DMS 273 (cell line): Measurements from ENCODE around the gene TMED1.
"Not testable (repeated sequence)": the region's sequence is repeated elsewhere in the genome, so short reads cannot be mapped to it uniquely, and the experiment has no call there.

Experiments used
- DNase-seq: peaks from one replicate; lab custom pipeline; 2025; ENCODE audit not compliant: unreplicated experiment; lab: John Stamatoyannopoulos, UW

TMED1 gene, protein sequence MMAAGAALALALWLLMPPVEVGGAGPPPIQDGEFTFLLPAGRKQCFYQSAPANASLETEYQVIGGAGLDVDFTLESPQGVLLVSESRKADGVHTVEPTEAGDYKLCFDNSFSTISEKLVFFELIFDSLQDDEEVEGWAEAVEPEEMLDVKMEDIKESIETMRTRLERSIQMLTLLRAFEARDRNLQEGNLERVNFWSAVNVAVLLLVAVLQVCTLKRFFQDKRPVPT

GRCh38 chr19:10835754-10836478 lies at the start of gene TMED1:
Gene TMED1, minus strand, starts transcription at chr19:10836212. Its CDS starts 21 bp downstream, at chr19:10836191.
- DNase-seq = peak; percentile 100

DNA sequence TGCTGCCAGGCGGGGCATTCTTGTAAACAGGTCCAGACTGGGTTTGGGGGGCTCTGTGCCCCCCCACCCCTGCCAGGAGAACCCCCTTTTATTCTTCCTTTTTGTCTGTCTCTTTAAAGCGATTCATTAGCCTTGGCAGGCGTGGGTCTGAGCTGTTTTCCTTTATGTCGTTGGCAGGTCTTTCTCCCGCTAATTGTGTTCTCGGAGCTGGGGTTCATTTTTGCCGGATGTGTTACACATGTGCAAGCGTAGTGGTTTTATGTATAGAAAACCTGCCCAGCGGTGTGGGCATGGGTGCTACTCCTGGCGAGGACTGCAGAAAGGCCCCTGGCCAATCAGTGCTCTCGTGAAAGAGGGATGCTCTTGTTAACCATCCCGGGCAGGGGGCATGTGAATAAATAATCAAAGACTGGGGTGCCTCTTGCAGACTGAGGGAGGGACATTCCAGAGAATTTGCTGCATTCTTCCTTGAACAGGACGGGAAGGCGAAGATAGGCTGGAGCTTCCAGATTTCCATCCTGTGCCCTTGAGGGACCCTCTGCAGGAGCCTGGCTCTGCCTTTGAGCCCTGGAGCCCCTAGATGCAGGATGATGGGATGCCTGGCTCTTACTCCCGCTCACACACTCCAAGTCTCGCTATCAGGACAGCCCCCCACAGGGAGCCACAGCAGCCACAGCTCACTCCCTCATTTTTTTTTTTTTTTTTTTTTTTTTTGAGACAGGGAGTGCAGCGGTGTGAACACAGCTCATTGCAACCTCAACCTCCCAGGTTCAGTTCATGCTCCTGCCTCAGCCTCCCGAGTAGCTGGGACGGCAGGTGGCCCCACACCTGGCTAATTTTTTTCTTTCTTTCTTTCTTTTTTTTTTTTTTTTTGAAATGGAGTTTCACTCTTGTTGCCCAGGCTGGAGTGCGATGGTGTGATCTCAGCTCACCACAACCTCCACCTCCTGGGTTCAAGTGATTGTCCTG lies 49.5 kb upstream of the TMED1 start:
- DNase-seq = no peak

DNA sequence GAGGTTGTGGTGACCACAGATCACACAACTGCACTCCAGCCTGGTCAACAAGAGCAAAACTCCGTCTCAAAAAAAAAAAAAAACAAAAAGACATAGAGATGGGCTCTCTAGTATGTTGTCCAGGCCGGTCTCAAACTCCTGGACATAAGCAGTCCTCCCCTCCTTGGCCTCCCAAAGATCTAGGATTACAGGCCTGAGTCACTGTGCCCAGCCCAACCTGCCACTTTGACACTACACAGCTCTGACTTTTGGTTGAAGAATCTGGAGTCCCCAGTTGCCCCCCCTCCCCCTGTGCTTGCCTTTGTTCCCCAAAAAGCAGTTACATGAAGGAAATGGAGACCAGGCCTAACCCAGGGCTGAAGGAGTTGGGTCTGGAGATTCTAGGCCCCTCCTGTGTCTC lies 48.3 kb upstream of the TMED1 start:
- no peak for DNase-seq

- no peak for DNase-seq
Observed at GRCh38 chr19:10882108-10882457, 46.1 kb upstream of the TMED1 start.

- no peak for DNase-seq
Observed at GRCh38 chr19:10881403-10882107, 45.5 kb upstream of the TMED1 start.

DNA sequence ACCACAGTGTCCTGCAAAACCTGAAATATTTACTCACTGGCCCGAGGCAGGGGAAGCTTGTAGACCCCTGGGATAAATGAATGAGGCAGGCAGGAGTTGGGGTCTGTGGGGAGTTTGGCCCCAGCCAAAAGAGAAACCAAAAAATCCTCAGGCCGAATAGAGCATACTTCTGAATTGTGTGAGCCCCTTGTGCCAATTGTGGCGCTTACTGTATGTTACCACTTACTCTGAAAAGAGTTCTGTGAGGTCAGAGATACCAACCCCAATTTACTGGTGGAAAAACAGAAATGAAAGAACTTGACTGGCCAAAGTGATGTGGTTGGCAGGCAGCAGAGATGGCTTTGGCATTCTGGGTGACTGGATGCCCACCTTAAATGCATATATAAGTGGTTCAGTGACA lies 42.2 kb upstream of the TMED1 start:
- DNase-seq = no peak

DNA sequence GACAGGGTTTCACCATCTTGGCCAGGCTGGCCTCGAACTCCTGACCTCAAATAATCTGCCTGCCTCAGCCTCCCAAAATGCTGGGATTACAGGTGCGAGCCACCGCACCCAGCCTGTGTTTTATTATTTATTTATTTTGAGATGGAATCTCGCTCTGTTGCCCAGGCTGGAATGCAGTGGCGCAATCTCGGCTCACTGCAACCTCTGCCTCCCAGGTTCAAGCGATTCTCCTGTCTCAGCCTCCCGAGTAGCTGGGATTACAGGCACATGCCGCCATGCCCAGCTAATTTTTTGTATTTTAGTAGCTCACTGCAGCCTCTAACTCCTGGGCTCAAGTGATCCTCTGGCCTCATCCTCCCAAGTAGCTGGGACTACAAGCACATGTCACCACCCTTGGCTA lies 41.6 kb upstream of the TMED1 start:
- DNase-seq = not testable (repeated sequence)

DNA sequence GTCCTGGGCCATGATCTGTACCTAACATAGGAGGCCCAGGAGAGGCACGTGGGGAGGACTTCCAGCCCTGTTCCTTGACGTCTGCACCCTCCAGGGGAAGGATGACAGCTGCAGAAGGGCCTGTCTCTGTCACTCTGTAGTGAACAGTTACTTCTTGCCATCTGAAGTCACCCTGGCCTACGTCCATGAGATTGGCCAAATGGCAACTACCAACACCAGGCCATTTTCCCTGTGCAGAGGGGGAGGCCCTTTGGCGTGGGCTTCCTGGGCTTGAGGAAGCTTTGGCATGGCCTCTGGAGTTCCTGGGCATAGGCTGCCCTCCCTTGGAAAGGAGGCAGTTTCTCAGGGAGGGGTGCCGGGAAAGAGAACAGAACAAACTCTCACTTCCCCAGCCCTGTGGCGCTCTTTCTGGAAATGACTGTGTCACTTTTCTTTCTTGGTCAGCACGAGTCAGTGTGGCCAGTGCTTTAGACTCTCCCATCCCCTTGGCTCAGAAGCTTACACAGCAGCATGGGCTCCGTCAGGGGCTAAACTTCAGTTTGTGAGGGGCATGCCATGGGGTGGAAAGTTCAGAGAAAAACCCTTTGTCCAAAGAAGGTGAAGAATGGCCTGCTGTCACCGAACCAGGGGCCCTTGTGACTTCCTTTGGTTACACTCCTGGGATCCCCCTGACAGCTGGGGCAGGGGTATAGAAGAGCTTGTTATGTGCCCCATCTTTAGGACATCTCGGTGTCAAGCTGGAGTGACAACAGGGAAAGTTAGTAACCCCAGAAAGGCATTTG lies 40.6 kb upstream of the TMED1 start:
- no peak for DNase-seq

- DNase-seq = no peak
Observed at GRCh38 chr19:10874024-10874423, 38.0 kb upstream of the TMED1 start.

- DNase-seq = peak; percentile 53
Observed at GRCh38 chr19:10872546-10873107, 36.6 kb upstream of the TMED1 start.

- peak; percentile 74 for DNase-seq
Observed at GRCh38 chr19:10871711-10872545, 35.9 kb upstream of the TMED1 start.

- DNase-seq = peak; percentile 100
Observed at GRCh38 chr19:10870955-10871603, 35.1 kb upstream of the TMED1 start, which contains the start of gene CARM1. Gene CARM1, plus strand, starts transcription at chr19:10871553. Its CDS starts 150 bp downstream, at chr19:10871703.

DNA sequence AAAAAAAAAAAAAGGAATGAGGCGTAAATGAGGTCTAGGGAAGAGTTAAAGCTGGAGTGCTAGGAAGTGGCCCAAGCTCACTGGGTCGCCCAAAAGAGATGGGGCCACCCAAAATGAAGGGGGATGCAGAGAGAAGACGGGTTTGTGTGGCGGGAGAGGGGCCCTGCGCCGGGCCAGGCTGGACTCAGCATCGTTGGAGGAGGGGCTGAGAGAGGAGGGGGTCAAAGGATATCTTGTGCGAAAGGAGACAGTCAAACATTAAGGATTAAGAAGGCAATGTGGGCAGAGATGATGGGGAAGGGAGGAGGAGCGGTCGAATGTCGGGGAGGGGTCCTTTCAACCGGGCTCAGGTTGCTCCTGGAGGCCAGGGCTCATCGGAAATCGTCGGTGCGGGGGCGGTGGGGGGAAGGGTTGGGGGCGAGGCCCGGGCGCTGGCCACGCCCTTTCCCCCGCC lies 34.5 kb upstream of the TMED1 start:
- no peak for DNase-seq

DNA sequence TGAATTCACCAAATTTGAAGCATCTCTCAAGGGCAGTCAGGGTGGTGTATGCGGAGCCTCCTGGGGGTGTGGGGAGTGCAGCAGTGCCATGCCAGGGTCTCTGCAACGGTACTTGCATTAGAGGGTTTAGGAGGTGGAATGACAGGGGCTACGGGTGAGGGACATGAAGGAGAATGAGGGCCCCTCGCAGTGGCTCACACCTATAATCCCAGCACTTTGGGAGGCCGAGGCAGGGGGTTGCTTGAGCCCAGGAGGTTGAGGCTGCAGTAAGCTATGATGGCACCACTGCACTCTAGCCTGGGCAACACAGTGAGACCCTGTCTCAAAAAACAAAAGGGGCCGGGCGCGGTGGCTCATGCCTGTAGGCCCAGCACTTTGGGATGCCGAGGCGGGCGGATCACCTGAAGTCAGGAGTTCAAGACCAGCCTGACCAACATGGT lies 33.9 kb upstream of the TMED1 start:
- not testable (repeated sequence) for DNase-seq

DNA sequence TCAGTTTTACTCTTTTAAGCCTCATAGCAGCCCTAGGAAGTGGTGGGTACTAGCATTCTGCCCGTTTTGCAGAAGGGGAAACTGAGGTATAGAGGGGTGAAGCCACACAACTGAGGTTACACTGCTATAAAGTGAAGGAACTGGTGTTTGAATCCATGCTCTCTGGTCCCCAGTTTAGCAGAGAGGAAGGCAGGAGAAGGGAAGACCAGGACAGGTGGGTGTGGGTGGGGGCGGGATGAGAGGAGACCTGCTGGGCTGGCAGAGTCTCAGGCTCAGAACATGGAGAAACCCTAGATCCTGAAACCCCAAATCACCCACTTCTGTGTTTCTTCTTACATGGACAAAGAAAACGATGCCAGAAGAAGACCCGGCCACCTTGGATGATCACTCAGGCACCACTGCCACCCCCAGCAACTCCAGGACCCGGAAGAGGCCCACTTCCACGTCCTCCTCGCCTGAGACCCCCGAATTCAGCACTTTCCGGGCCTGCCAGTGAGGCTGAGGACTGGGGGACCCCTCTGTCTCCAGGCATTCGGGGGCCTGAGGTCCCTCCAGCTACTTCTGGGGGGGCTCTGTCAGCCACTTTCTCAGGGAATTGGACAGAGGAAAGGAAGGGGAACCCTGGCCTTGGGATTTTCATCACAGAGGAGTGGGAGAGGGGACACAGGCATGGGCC lies 33.0 kb upstream of the TMED1 start:
- no peak for DNase-seq

GRCh38 chr19:10866495-10866894 lies 30.5 kb upstream of the TMED1 start:
- DNase-seq = no peak

- peak; percentile 92 for DNase-seq
Observed at GRCh38 chr19:10864538-10864899, 28.5 kb upstream of the TMED1 start.
